ENCODE results near the gene UCN2.

DNA sequence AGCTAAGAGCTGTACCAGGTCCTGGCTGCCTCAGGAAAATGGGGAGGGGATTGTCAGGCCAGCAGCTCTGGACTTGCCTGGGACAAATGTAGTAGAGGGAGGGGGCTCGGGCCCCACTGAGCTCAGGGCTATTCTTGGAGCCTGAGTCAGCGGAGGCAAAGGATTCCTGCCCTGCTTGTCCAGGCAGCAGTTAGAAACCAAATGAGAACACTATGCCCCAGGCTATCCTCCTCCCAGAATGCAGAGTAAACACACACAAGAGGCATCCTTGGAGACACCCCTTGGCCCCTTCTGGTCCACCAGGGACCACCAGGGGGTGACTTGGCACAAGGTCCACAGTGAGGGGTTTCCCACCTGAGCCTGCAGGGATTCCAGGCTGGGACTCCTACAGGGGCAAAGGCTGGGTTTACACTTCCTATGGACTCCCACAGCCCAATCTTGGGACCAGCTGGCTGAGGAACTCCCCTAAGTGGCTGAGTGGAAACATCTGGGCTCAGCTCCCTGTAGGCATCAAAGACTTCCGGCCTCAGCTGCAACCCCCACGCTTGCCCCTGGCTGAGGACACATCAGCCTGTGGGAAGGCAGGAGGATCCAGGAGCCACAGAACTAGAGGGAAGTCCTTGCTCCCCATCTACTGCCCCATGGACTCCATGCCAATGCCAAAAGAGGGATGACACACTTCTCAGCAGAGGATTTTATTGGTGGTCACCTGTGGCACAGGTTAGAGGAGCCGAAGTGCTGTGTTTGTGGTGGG lies 34.9 kb upstream of the UCN2 start:
- TF ChIP-seq, protein P1, sequence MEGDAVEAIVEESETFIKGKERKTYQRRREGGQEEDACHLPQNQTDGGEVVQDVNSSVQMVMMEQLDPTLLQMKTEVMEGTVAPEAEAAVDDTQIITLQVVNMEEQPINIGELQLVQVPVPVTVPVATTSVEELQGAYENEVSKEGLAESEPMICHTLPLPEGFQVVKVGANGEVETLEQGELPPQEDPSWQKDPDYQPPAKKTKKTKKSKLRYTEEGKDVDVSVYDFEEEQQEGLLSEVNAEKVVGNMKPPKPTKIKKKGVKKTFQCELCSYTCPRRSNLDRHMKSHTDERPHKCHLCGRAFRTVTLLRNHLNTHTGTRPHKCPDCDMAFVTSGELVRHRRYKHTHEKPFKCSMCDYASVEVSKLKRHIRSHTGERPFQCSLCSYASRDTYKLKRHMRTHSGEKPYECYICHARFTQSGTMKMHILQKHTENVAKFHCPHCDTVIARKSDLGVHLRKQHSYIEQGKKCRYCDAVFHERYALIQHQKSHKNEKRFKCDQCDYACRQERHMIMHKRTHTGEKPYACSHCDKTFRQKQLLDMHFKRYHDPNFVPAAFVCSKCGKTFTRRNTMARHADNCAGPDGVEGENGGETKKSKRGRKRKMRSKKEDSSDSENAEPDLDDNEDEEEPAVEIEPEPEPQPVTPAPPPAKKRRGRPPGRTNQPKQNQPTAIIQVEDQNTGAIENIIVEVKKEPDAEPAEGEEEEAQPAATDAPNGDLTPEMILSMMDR (conservative IDR thresholded peaks at IDR 0.05): no peak
- TF ChIP-seq ZFX (IDR thresholded peaks at IDR 0.05): no peak
